ENCODE measurements around the gene EIF4E.

GRCh38 chr4:98887145-98887544 lies 41.8 kb downstream of the EIF4E start:
- TF ChIP-seq POLR2AphosphoS5 (IDR thresholded peaks at IDR 0.05; ENCODE audit: low read depth, low read length): no peak
- no peak for TF ChIP-seq POLR2A (IDR thresholded peaks at IDR 0.05; ENCODE audit: low read depth, low read length)
- TF ChIP-seq TAF1 (IDR thresholded peaks at IDR 0.05; ENCODE audit: borderline replicate concordance, low read depth, low read length): no peak
